ENCODE measurements around the gene DNAAF8.

DNAAF8 gene

DNA sequence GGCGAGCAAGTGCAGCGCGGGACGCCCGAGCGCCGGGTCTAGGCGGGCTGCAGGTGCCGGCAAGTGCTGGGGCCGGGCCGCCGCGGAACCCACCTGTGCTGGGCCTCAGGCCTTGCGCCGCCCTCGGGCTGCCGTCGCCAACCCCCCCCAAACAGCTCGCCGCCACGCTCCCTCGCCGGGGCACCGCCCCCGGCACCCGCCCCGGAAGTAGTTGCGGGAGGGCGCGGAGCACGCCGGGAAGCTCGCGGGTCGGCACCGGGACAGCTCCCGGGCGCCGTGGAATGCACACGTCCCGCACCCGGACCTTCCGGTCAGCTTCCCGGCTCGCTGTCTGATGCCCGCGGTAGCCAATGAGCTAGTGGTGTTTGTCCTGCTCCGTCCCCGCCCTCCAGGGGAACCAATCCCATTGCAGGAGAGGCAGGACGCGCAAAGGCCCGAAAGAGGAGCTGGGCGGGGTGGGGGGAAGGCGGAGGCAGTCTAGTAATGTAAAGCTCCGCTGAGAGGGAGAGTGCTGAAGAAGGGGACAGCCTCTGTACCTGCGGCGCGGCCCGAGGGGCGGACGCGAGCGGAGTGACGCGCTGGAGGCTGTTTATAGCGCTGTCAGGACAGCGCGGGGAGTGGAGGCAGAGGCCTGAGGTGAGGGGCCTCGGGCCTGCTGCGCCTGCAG, at the start of gene DNAAF8, which contains the start of gene ANKS3:
Gene DNAAF8, plus strand, starts transcription at position 475 of the 667 bp plus-strand sequence. CDS start 1,978 bp downstream, outside the sequence.
Gene ANKS3, minus strand, starts transcription at position 209 of the 667 bp plus-strand sequence. CDS start 4,122 bp downstream, outside the sequence.
- peak; percentile 72 for DNase-seq (ENCODE audit: low read depth)

DNA sequence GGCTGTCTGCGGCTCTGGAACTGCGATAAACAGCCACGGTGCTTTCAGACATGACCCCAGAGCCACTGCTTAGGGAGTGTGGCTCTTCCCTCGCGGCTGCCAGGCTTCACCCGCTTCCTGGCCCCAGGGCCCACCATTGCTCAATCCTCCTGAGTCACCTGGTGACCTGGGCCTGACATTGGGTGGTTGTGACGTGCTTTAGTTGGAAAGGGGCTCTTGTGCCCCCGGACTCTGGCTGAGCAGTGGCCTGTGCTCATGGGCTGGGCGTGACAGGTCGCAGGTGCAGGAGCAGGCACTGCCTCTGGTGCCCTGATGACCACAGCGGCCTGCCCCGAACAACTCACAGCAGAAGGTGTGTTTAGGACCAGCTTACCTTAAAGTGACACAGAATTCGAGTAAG, 49.6 kb upstream of the DNAAF8 start:
- no peak for DNase-seq (ENCODE audit: low read depth)

DNA sequence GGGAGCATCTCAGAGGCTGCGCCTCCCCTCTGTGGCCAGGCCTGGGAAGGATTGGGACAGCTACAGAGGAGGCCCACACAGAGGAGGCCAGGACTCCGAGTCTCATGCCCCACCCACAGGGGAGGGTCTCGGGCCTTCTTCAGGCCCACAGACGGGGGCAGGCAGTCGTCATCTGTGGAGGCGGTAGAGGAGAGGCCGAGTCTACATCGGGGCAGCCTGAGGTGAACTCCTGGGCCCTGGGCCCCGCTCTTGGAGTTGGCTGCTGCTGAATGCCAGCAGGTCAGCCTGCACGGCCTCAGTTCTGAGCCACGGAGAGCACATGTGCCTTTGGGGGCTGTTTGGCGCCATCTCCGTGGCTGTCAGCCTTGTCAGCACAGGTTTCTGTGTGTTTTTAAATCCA, 49.0 kb upstream of the DNAAF8 start:
- no peak for DNase-seq (ENCODE audit: low read depth)

DNA sequence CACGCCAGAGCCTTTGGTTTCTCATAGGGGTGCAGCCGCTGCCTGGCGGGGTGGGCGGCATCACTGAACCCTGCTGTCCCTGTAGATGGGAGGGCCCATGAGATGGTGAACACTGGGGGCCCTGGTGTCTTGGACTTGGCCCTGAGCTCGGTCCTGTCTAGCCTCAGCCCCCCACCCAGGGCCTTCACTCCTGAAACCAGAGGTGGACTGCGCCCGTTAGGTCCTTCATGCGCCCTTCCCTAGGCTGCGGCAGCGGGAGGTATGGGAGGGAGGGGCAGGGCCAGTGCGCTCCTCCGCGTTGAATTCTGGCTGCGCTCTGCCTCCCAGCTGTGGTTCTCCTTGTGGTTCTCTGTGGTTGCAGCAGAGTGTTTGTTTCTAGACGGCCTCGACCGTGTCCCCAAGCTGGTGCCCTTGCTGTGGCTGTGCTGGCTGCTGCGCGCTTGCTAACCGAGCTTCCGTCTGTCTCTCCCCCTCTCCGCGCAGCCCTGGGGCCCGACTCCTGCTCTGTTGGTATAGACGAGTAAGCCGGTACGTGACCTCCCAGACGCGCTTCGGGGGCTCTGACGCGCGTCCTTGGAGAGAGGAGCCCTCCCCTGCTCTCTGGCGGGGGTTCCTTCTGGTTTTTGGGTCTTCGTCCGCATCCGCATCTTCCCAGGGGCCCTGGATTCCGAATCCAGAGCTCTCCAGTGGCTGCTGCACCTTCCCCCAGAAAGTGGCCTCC, 48.4 kb upstream of the DNAAF8 start:
- no peak for DNase-seq (ENCODE audit: low read depth)

DNA sequence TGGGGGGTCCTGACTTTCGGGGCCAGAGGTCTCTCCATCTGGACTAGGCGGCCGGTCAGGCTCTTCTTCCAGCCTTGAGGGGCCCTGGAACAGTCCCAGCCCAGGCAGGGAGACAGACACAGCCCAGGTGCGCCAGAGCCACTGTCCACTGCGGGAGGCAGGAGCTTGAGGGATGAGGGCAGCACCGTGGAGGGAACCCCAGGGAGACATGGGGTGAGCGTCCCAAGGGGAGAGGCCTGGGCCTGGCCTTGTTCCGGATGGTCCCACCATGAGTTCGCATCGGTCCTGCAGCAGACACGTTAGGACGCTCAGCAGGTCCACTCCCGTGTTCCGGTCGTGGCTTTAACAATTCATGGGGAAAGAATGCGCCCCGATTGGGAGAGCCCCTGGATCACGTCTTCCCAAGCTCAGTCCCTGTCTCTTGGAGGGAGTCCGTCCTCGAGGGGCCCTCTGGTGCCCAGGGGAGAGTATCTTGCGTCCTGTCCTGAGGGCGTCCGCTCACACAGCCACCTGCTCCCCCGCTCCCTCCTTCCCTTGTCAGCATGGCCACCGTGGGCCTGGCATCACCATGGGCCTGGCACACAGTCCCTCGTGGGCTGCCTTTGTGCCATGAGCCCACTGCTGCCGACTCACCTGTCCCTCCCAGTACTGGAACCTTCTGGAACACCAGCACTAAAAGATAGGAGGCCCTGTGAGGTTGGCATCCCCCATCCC, 47.7 kb upstream of the DNAAF8 start:
- no peak for DNase-seq (ENCODE audit: low read depth)

DNA sequence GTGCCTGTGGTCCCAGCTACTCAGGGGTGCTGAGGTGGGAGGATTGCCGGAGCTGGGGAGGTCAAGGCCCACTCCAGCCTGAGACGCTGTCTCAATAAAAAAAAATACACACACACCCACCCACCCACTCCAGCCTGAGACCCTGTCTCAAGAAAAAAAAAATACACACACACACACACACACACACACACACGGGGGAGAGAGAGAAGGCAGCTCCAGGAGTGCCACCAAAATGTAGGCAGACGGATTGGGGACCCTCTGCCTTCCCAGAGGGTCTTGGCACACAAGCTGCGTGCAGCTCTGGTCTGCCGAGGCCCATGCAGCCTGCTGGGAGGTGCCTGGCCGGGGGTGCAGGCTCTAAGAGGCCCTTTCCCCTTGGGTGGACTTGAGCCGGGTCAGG, 46.9 kb upstream of the DNAAF8 start:
- no peak for DNase-seq (ENCODE audit: low read depth)

DNA sequence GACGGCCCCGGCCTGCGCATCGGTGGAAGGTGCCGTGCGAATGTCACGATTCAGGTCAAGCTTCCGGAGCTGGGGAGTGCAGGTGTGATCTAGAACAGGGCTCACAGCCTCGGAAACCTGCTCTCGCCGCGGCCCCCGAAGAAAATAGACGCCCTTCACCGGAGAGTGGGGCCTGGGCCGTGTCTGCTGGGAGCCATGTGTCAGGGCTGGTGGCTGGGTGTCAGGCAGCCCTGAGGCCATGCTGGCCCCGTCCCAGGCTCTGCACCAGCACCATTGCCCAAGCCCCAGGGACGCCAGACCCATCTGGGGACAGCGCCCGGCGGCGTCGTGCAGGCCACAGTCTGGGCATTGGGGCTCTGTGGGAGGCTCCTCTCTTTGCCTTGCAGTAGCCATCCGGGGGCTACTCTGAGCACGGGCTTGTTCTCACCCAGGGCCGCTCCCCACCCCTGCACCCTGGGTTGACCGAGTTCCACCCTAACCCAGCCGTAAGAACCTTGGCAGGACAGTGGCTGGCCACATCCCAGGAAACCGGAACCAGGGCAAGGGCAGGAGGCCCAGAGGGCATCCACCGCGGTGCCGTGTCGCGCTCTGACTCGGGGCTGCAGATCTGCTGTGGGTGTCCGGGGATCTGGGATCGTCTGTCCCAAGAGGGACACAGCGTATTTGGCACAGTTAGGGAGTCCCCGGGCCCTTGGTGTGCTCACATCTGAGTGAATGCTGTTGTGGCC, 46.2 kb upstream of the DNAAF8 start:
- no peak for DNase-seq (ENCODE audit: low read depth)

DNA sequence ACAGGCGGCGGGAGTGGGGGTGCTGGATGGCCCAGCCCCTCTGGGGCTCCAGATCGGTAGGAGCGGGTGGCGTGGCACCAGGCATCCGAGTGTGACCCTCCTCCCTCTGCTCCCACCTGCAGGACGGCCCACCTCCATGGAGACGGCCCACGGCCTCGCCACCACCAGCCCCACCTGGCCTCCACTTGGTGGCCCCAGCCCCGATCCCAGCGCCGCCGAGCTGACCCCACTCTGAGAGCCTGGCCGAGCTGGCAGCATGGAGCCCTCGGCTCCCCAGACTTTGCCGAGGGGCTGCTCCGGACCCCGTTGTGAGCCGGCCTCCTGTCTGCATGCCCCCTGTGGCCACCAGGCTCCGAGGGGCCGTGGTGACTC, 45.7 kb upstream of the DNAAF8 start:
- no peak for DNase-seq (ENCODE audit: low read depth)

DNA sequence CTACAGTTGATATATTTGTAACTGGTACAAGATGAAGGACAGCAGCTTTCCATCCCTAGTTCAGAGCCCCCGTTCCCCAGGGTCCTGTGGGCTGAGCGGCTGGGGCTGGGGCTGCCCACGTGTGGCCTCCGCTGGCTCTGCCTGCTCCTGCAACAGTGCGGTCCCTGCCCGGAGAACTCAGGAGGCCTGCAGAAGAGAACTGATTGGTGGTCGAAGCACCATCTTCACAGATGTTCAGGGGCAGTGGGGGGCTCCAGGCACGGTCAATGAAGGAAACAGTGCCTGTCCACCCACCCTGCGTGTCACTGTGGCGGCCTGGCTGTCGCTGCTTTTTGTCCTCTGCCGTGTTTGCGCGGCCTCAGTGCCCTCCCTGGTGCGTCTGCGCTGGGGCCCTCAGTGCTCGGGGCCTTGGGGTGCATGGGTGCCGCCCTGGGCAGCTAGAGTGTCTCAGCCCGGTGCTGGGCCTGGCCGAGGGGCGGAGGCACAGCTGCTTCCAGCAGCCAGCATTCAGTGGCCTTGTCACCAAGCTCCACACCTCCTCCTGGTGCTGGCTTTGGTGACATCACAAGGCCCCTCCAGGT, 45.2 kb upstream of the DNAAF8 start:
- no peak for DNase-seq (ENCODE audit: low read depth)

DNA sequence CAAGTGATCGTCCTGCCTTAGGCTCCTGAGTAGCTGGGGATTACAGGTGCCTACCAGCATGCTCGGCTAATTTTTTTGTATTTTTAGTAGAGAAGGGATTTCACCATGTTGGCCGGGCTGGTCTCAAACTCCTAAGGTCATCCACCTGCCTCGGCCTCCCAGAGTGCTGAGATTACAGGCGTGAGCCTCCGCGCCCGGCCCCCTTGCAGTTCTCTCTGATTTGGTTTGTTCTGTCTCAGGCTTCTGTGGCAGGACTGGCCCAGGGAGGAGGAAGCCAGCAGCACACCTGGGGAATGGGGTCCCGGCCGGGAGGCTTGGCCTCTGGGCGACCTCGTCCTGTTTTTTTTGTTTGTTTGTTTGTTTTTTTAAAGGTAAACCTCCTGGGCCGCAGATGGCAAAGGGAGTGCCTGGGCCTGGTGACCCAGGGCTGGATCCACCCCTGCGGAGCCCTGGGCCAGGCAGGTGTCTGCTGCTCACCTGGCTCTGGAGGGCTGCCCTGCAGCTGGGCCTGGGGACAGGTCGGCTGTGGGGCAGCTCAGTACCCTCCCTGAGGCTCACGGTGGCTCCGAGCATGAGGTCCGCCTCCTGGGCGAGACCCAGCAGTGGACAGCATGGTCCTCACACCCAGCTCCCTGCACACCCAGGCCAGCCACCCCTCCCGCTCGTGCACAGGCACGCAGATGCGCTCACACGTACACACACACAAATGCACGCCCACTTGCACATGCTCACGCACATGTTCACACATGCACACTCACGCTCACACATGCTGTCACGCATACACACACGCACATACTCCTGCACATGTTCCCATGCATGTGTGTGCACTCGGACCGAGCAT, 44.3 kb upstream of the DNAAF8 start:
- no peak for DNase-seq (ENCODE audit: low read depth)

DNA sequence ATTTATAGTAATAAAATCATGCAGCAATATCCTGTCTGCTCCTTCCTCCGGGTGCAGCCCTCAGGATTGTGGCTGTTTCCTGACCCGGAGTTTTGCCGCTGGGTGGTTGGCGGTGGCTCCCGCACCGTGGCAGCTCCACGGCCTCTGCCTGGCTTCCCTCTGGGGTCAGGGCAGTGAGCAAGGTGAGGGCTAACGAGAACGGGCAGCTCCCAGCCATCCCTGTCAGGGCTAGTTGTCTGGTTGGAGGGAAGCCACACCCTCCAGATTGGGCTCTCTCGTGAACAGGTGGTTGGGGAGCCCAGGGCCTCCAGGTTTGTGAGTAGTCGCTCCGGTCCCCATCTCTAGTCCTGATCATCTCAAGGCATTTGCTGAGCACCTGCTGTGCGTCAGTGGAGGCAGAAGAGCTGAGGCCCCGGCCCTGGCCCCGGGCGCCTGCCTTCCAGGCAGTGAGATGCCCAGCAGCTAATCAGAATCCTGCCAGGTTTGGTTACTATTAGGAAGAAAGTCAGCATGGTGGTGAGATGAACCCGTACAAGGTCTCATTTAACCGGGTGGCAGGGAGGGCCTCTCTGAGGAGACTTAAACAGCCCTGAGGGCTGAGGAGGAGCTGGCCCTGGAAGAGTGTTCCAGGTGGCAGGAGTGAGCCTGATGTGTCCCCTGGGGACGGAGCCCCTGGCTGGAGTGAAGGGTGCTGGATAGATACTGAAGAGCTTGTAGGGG, 43.2 kb upstream of the DNAAF8 start:
- DNase-seq (ENCODE audit: low read depth), result no peak

DNA sequence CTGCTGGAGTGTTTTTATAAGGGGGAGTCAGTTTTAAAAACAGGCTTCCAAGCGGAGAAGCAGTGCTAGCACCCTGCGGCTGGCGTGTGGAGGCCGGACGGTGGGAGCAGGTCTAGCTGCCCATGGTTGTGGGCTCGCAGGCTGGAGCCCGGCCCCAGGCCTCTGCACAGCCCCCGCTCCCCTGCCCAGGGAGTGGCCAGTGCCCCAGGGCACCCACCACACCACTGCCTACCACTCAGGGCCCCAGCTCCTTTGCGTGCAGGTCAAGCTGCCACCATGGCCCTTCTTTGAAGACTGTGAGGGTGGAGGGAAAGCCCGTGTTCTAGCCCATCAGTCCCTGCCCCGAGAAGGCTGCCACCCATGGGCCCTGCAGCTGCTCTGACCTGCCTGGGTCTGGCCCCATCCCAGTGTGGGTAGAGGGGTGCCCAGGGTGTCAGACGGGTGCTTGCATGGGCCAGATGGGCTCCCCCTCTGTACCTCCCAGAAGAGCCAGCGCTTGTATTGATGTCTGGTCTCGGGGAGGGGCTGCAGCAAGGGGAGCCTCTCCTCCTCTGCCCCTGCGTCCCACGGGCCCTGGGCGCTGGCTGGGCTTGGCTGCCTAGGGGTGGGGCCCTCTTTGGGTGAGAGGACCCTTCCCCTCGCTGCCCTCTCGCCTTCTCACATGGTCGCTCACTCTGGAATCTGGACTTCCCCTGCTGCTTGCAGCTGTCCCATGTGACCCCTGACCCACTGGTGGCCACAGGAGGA, 42.5 kb upstream of the DNAAF8 start:
- no peak for DNase-seq (ENCODE audit: low read depth)

DNA sequence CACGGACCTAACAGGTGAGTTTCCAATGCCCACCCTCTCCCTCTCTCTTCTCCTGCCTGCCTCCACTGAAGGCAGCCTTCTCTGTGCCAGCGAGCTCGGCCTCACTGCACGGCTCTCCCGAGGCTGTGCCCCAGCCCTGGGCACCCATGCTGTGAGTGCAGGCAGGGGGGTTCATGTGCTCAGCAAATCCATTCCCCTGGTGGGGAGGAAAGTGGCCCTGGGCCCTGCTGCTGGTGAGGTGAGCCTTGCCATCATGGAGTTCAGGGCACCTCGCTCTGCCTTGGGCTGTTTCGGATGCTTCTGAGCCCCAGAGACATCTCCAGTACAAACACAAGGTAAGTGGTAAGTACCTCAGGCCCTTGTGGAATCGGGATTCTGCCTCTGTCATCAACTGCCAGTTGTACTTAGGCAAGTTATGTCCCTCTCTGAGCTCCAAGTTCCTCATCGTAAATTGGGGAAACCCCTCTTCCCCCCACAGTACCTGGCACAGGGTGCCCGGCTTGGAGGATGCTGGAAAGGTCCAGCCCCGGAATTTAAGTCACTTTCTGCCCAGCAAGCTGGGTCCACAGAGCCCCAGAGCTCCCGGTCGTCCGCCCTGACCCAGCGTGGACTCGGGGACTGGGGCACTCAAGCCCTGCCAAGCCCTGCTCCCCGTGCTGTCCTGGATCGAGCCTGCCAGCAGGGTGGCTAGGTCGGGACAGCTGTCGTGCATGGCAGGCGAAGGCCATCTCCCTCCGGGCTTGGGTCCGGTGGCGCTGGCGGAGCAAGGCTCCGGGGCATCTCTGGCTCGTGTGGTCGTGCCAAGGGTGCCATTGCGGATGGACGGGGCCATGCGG, 41.7 kb upstream of the DNAAF8 start:
- DNase-seq (ENCODE audit: low read depth), result no peak

DNA sequence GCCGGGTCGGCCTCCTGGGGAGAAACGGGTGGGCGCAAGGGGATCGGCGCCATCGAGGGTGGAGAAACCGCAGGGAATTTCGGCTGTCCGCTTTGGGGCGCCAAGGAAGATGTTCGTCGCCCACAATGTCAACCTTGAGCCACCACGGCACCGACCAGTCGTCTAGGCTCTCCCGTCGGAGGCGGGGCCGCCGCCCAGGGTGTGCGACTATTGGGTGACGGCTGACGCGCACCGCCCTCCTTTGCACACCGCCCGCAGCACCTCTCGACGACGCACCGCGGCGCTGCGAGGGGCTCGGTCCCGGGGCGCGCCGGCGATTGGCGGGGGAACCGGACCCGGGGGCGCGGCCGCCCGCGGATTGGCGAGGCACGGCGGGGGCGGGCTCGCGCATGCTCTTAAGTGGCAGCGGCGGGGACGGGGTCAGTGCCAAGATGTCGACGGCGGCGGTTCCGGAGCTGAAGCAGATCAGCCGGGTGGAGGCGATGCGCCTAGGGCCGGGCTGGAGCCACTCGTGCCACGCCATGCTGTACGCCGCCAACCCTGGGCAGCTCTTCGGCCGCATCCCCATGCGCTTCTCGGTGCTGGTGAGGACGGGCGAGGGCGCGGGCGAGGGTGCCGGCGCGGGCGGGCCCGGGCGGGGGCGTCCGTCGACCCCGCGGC, 40.9 kb upstream of the DNAAF8 start, which contains the start of gene NUDT16L1:
Gene NUDT16L1, plus strand, starts transcription at position 267 of the 660 bp plus-strand sequence. Its CDS starts 165 bp downstream, at position 432.
- peak; percentile 98 for DNase-seq (ENCODE audit: low read depth)

DNA sequence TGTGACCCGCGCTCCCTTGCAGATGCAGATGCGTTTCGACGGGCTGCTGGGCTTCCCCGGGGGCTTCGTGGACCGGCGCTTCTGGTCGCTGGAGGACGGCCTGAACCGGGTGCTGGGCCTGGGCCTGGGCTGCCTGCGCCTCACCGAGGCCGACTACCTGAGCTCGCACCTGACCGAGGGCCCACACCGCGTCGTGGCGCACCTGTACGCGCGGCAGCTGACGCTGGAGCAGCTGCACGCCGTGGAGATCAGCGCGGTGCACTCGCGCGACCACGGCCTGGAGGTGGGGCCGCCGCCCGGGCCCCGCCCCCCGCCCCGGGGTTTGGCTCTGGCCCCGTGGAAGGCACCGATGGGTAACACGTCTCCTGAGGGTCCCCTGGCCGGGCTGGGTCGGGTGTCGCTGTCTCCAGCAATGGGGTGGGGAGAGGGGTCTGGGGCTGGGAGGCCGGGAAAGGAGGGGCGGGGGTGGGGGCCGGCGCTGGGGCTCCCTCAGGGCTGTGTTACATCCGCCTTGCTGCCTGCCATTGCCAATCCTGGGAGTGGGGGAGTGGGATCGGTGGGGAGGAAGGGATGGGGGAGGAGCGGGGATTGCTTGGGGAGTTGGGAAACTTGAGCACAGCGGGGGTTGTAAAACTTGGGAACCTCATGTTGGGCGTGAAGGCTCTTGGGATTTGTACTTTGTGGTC, 40.2 kb upstream of the DNAAF8 start:
- peak; percentile 26 for DNase-seq (ENCODE audit: low read depth)

DNA sequence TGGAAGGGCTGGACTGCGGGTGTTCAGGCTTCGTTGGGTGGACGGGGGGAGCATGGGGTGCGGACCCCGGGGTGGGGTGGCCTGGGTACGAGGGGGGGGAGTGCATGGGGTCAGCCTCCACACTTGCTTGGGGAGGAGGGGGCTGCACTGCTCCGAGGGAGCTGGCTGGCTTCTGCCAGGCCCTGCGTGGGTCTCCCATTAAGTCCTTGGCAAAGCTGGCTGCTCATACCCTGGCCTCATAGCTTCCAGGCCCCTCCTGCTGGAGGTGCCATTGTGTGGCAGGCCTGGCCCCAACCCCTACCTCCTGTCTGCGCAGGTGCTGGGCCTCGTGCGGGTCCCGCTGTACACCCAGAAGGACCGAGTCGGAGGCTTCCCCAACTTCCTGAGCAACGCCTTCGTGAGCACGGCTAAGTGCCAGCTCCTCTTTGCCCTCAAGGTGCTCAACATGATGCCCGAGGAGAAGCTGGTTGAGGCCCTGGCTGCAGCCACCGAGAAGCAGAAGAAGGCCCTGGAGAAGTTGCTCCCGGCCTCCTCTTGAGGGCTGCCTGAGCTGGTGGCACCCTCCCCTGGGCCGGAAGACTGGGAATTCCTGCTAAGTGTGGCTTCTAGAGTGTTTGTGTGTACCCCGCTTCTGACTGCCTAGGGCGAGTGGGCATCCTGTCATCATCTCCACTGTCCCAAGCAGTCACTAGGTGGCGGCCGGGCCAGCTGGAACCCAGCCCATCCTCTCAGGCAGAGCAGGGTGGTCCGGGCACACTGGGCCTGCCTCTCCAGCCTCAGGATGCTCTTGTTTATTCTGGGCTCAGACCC, 39.5 kb upstream of the DNAAF8 start:
- DNase-seq (ENCODE audit: low read depth), result no peak
